IMR-90 (cell line): ENCODE results near the gene KCNK10. TPM values are rescaled to one million over a fixed set of nuclear protein-coding genes. Genes with fewer than 3 reads are reported as not detected.

Experiments
- ATAC-seq: fragments of 200-7000 bp; cut with Tn5 transposase; 2 replicates; pipeline ENCODE4 v1.9.1; 2020; ENCODE audit warnings: low read depth, mild to moderate bottlenecking, moderate library complexity
- BruUV-seq: library from RNA; stranded (reverse); fragments of 400-500 nt; replicated peaks from 2 replicates; lab custom pipeline; 2021; lab: Mats Ljungman, UMichigan
- CTCF ChIA-PET: fragments of 300-600 bp; formaldehyde crosslinking; extraction: SDS; loops from one replicate; lab custom pipeline; 2021; ENCODE audit warnings: antibody characterized with exemption; lab: Yijun Ruan, JAX
- POLR2A ChIA-PET: fragments of 300-600 bp; sonication (Branson Sonifier 250); formaldehyde crosslinking; loops from one replicate; lab custom pipeline; 2022; ENCODE audit warnings: antibody characterized with exemption; ENCODE audit not compliant: unreplicated experiment; lab: Charles Lee
- DNase-seq: peaks from one replicate; pipeline ENCODE4 v3.0.0; 2013
- H2AFZ ChIP-seq: replicated peaks from 2 replicates; pipeline ENCODE3; 2013; ENCODE audit warnings: low read length, mild to moderate bottlenecking; ENCODE audit not compliant: poor library complexity
- H2AK5ac ChIP-seq: 2 replicates; pipeline ENCODE4 v1.6.1; 2013; ENCODE audit warnings: low read depth, low read length, inconsistent platforms
- H2AK9ac ChIP-seq: replicated peaks from 2 replicates; pipeline ENCODE3; 2013; ENCODE audit warnings: mild to moderate bottlenecking, low read depth, low read length, moderate library complexity; ENCODE audit not compliant: poor library complexity
- H2BK120ac ChIP-seq: 2 replicates; pipeline ENCODE4 v1.6.1; 2013; ENCODE audit warnings: low read depth, low read length, inconsistent platforms
- H2BK15ac ChIP-seq: 3 replicates; pipeline ENCODE4 v1.6.1; 2013; ENCODE audit warnings: low read depth, low read length, inconsistent platforms
- H2BK20ac ChIP-seq: 2 replicates; pipeline ENCODE4 v1.6.1; 2013; ENCODE audit warnings: low read depth, mild to moderate bottlenecking, inconsistent platforms, low read length, moderate library complexity
- H2BK5ac ChIP-seq: 2 replicates; pipeline ENCODE4 v1.6.1; 2013; ENCODE audit warnings: mild to moderate bottlenecking, low read depth, low read length, inconsistent platforms; ENCODE audit not compliant: poor library complexity, severe bottlenecking
- H3K14ac ChIP-seq: replicated peaks from 2 replicates; pipeline ENCODE4 v1.6.1; 2013; ENCODE audit warnings: low read depth, low read length, inconsistent platforms
- H3K18ac ChIP-seq: 2 replicates; pipeline ENCODE4 v1.6.1; 2013; ENCODE audit warnings: low read depth, low read length, control low read depth
- H3K23ac ChIP-seq: 2 replicates; pipeline ENCODE4 v1.6.1; 2013; ENCODE audit warnings: low read depth, low read length, inconsistent platforms
- H3K27ac ChIP-seq: 2 replicates; pipeline ENCODE4 v1.5.1; 2013; ENCODE audit warnings: mild to moderate bottlenecking, control low read depth, low read length; ENCODE audit not compliant: insufficient read depth
- H3K27me3 ChIP-seq: 2 replicates; pipeline ENCODE4 v1.6.1; 2013; ENCODE audit warnings: low read length; ENCODE audit not compliant: control insufficient read depth, insufficient read depth
- H3K36me3 ChIP-seq: 2 replicates; pipeline ENCODE4 v1.6.1; 2013; ENCODE audit warnings: low read length, mixed read lengths; ENCODE audit not compliant: control insufficient read depth, insufficient read depth
- H3K4ac ChIP-seq: 2 replicates; pipeline ENCODE4 v1.6.1; 2013; ENCODE audit warnings: low read depth, low read length, inconsistent platforms
- H3K4me1 ChIP-seq: 2 replicates; pipeline ENCODE4 v1.6.1; 2013; ENCODE audit warnings: low read length, mixed read lengths; ENCODE audit not compliant: control insufficient read depth, insufficient read depth
- H3K4me2 ChIP-seq: 2 replicates; pipeline ENCODE4 v1.6.1; 2013; ENCODE audit warnings: low read depth, mild to moderate bottlenecking, control low read depth, low read length, moderate library complexity
- H3K4me3 ChIP-seq: 2 replicates; pipeline ENCODE4 v1.5.1; 2013; ENCODE audit warnings: low read depth, mild to moderate bottlenecking, control low read depth, low read length, moderate library complexity; ENCODE audit not compliant: insufficient read depth
- H3K56ac ChIP-seq: 2 replicates; pipeline ENCODE4 v1.6.1; 2013; ENCODE audit warnings: low read length, inconsistent platforms; ENCODE audit not compliant: insufficient read depth; ENCODE audit errors: extremely low read depth
- H3K79me1 ChIP-seq, 2 experiments: 2 replicates each; pipeline ENCODE4 v1.6.1; 2013; ENCODE audit warnings: low read length in 2 of 2, inconsistent platforms in 1 of 2, low read depth in 1 of 2
- H3K9ac ChIP-seq: 2 replicates; pipeline ENCODE4 v1.6.1; 2013; ENCODE audit warnings: low read depth, low read length, control low read depth
- H3K9me1 ChIP-seq: 2 replicates; pipeline ENCODE4 v1.6.1; 2013; ENCODE audit warnings: low read length, inconsistent platforms; ENCODE audit not compliant: insufficient read depth
- H3K9me3 ChIP-seq: 2 replicates; pipeline ENCODE4 v1.6.1; 2013; ENCODE audit warnings: low read length; ENCODE audit not compliant: control insufficient read depth, insufficient read depth
- H4K20me1 ChIP-seq: 2 replicates; pipeline ENCODE4 v1.6.1; 2013; ENCODE audit warnings: low read length, inconsistent platforms; ENCODE audit not compliant: insufficient read depth
- H4K5ac ChIP-seq: 2 replicates; pipeline ENCODE4 v1.6.1; 2013; ENCODE audit warnings: mild to moderate bottlenecking, low read depth, low read length, control low read depth
- H4K8ac ChIP-seq, 2 experiments: 2 replicates each; pipeline ENCODE4 v1.6.1; 2013; ENCODE audit warnings: low read depth in 2 of 2, low read length in 2 of 2, control low read depth in 1 of 2, inconsistent platforms in 1 of 2
- H4K91ac ChIP-seq: 2 replicates; pipeline ENCODE4 v1.6.1; 2013; ENCODE audit warnings: low read depth, low read length, inconsistent platforms; ENCODE audit not compliant: insufficient read depth
- BHLHE40 ChIP-seq: fragments of 150-350 bp; IDR thresholded peaks from 2 replicates; pipeline ENCODE4 v1.6.1; 2016; ENCODE audit warnings: mild to moderate bottlenecking, low read depth, low read length
- CEBPB ChIP-seq: IDR thresholded peaks from 2 replicates; pipeline ENCODE4 v1.6.1; 2012; ENCODE audit warnings: low read depth, low read length, improper control_type of control experiment
- CHD1 ChIP-seq: IDR thresholded peaks from 2 replicates; pipeline ENCODE4 v1.6.1; 2012; ENCODE audit warnings: low read depth, low read length, improper control_type of control experiment
- RAD21 ChIP-seq: IDR thresholded peaks from 2 replicates; pipeline ENCODE4 v1.6.1; 2012; ENCODE audit warnings: low read length, improper control_type of control experiment
- WGBS, 2 experiments: methylation state at CpG; one replicate each; pipeline versions ENCODE4 v1.1.5 to v1.1.7; 2013; ENCODE audit warnings: missing lambda C conversion rate in 2 of 2; ENCODE audit not compliant: insufficient read length in 1 of 2; ENCODE audit errors: extremely low coverage in 2 of 2; 5-methylcytosine and 5-hydroxymethylcytosine counted together
- dilution Hi-C: fragments of 300-500 bp; cut with HindIII; formaldehyde crosslinking; loops from one replicate; pipeline ENCODE4 v1.14.3; 2018; ENCODE audit warnings: low sequenced_read_pairs; ENCODE audit not compliant: unreplicated experiment
- in situ Hi-C: fragments of 300-500 bp; cut with MboI; formaldehyde crosslinking; loops from 3 replicates; pipeline ENCODE4 v1.14.3; 2019; ENCODE audit warnings: low sequenced_read_pairs, inconsistent platforms, mixed read lengths
- intact Hi-C: fragments of 100-400 bp; cut with micrococcal nuclease; formaldehyde crosslinking; loops from 2 replicates; pipeline ENCODE4 v1.10.0; 2022
- polyA plus RNA-seq, 3 experiments: library from polyadenylated mRNA; depleted of rRNA; stranded (reverse); fragments of >200 nt; gene quantifications; 2 replicates each; pipeline ENCODE4 v1.2.3, GENCODE V29; 2012; ENCODE audit warnings: low replicate concordance in 1 of 3
- total RNA-seq: library from RNA; depleted of rRNA; stranded (reverse); fragments of >200 nt; gene quantifications from 2 replicates; pipeline ENCODE4 v1.2.3, GENCODE V29; 2012
- TF ChIP-seq, protein P1 (sequence below): fragments of 150-350 bp; IDR thresholded peaks from 2 replicates; pipeline ENCODE4 v1.6.1; 2016; ENCODE audit warnings: low read depth, mild to moderate bottlenecking, low read length, moderate library complexity, borderline replicate concordance

KCNK10 gene
- total and polyA plus RNA-seq, 2 of the 4 experiments (the other 2 are of a cell fraction), result not detected

DNA sequence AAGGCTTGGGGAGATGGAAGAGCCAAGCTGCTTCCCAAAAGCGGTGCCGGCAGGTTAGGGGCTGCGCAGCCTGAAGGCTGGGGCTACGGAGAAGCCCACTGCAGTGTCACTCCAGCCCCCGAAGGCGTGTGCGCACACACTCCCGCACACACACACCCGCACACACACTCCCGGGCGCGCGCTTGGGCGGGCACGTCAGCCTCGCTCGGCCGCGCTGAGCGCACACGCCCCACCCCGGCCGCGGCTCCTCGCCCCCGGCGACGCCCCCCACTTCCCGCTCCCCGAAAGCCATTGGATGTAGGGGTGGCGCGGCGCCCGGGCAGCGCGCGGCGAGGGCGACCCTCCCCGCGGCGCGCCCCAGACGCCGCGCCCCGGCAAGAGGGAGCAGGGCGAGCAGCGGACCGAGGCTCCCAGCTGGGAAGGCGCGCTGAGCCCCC lies at the start of gene KCNK10 (continued):
- no peak for TF ChIP-seq RAD21

DNA sequence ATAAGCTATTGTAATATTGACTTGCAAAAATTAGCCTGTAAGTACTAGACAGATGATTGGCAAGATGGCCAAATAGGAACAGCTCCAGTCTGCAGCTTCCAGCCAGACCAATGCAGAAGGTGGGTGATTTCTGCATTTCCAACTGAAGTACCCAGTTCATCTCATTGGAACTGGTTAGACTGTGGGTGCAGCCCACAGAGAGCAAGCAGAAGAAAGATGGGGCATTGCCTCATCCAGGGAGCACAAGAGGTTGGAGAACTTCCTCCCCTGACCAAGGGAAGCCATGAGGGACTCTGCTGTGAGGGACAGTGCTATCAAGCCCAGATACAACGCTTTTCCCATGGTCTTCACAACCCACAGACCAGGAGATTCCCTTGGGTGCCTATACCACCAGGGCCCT lies 46.4 kb upstream of the KCNK10 start:
- no peaks in the 10 kb centered on the region for H3K9me1 ChIP-seq
- H2BK120ac ChIP-seq, result no peak overlapping the region
- no peaks in the 10 kb centered on the region for H3K4me1 ChIP-seq
- no peak for DNase-seq
- H2BK5ac ChIP-seq, result no peak overlapping the region
- no peak overlapping the region for H3K56ac ChIP-seq
- H3K14ac ChIP-seq, result no peak overlapping the region
- intact Hi-C loops, result no loop called here
- BruUV-seq, result no TSS peak
- H3K4me3 ChIP-seq, result no peak overlapping the region
- H3K79me1 ChIP-seq, result no peaks in the 10 kb centered on the region
- no peak overlapping the region for H2BK20ac ChIP-seq
- no peak overlapping the region for H3K23ac ChIP-seq
- in situ Hi-C loops, result no loop called here
- no peaks in the 10 kb centered on the region for H3K27me3 ChIP-seq
- ChIA-PET CTCF (no interaction called here), POLR2A (no interaction called here)
- no CpG with 5 or more reads among the region's 1 CpG for WGBS, 2 experiments
- no peak overlapping the region for H4K91ac ChIP-seq
- H3K4me2 ChIP-seq, result no peak overlapping the region
- dilution Hi-C loops, result no loop called here
- H3K9ac ChIP-seq, result no peak overlapping the region
- H4K20me1 ChIP-seq, result no peaks in the 10 kb centered on the region
- no peak for ATAC-seq
- no peaks in the 10 kb centered on the region for H3K36me3 ChIP-seq
- H3K18ac ChIP-seq, result no peak overlapping the region
- H3K9me3 ChIP-seq, result no peaks in the 10 kb centered on the region
- no peak overlapping the region for H2BK15ac ChIP-seq
- H3K27ac ChIP-seq, result no peak overlapping the region
- no peak overlapping the region for H3K4ac ChIP-seq
- no peak for TF ChIP-seq BHLHE40
- TF ChIP-seq, protein P1, sequence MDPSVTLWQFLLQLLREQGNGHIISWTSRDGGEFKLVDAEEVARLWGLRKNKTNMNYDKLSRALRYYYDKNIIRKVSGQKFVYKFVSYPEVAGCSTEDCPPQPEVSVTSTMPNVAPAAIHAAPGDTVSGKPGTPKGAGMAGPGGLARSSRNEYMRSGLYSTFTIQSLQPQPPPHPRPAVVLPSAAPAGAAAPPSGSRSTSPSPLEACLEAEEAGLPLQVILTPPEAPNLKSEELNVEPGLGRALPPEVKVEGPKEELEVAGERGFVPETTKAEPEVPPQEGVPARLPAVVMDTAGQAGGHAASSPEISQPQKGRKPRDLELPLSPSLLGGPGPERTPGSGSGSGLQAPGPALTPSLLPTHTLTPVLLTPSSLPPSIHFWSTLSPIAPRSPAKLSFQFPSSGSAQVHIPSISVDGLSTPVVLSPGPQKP, result no peak
- TF ChIP-seq CEBPB, result no peak
- TF ChIP-seq CHD1, result no peak
- no peak overlapping the region for H4K5ac ChIP-seq
- H2AK5ac ChIP-seq, result no peak overlapping the region
- H2AFZ ChIP-seq, result no peak overlapping the region
- no peak overlapping the region for H4K8ac ChIP-seq
- no peak overlapping the region for H2AK9ac ChIP-seq
